Small intestine (tissue), 7 donors: Measurements from ENCODE around the gene PTGR3. TPM values are rescaled to one million over a fixed set of nuclear protein-coding genes. Genes with fewer than 3 reads are reported as not detected.
A peak's percentile ranks its signal among the peaks of the same experiment; 100 is the strongest.

Source experiments
- DNase-seq, 2 donors: peaks; one replicate each; pipeline versions ENCODE4 v3.0.0 to v3.0.0-alpha.2; 2013
- FAIRE-seq: peaks from 2 replicates; lab custom pipeline; 2012; peaks lifted over from hg19 to GRCh38; lab: Jason Lieb, UNC
- H3K27ac ChIP-seq, 3 donors: one replicate each; pipeline ENCODE4 v1.5.1; 2013; ENCODE audit warnings: low read length in 2 of 3, mild to moderate bottlenecking in 2 of 3, control low read depth in 1 of 3, inconsistent platforms in 1 of 3, low read depth in 1 of 3, moderate library complexity in 1 of 3
- H3K27me3 ChIP-seq, 3 donors: one replicate each; pipeline ENCODE4 v1.6.1; 2013; ENCODE audit warnings: low read length in 3 of 3, inconsistent platforms in 1 of 3; ENCODE audit not compliant: control insufficient read depth in 3 of 3, insufficient read depth in 3 of 3
- H3K36me3 ChIP-seq, 3 donors: one replicate each; pipeline ENCODE4 v1.6.1; 2013; ENCODE audit warnings: low read length in 3 of 3, inconsistent platforms in 1 of 3, low read depth in 1 of 3, mild to moderate bottlenecking in 1 of 3, moderate library complexity in 1 of 3; ENCODE audit not compliant: control insufficient read depth in 3 of 3, insufficient read depth in 2 of 3
- H3K4me1 ChIP-seq, 3 donors: one replicate each; pipeline ENCODE4 v1.6.1; 2013; ENCODE audit warnings: low read length in 2 of 3, inconsistent platforms in 1 of 3, low read depth in 1 of 3, mild to moderate bottlenecking in 1 of 3, moderate library complexity in 1 of 3; ENCODE audit not compliant: control insufficient read depth in 3 of 3, insufficient read depth in 2 of 3
- H3K4me3 ChIP-seq, 3 donors: one replicate each; pipeline ENCODE4 v1.5.1; 2013; ENCODE audit warnings: low read length in 3 of 3, control low read depth in 1 of 3, inconsistent platforms in 1 of 3, low read depth in 1 of 3, mild to moderate bottlenecking in 1 of 3, moderate library complexity in 1 of 3
- H3K9me3 ChIP-seq, 2 donors: one replicate each; pipeline ENCODE4 v1.6.1; 2013; ENCODE audit warnings: low read depth in 1 of 2, low read length in 1 of 2; ENCODE audit not compliant: control insufficient read depth in 2 of 2, insufficient read depth in 1 of 2
- WGBS, 3 donors: extraction: QIAGEN DNeasy Blood & Tissue Kit; methylation state at CpG; one replicate each; pipeline ENCODE4 v1.1.7; 2013; 5-methylcytosine and 5-hydroxymethylcytosine counted together
- polyA plus RNA-seq, 4 donors: library from polyadenylated mRNA; stranded (reverse) in 3 of 4; unstranded in 1 of 4; fragments of 200-250 nt in 3 of 4; fragments of 120-200 nt in 1 of 4; gene quantifications; one replicate each; pipeline versions ENCODE4 v1.2.1 to v1.2.3, GENCODE V29; 2013
- donor health status: healthy with polysubstance abuse.
- donor health status: control.
- donor health status: control.
- donor health status: Bipolar disorder and iron deficiency.
- donor health status: healthy.

Gene PTGR3
- polyA plus RNA-seq, 4 donors: 11.6 to 49.7 (median 22.1) TPM

DNA sequence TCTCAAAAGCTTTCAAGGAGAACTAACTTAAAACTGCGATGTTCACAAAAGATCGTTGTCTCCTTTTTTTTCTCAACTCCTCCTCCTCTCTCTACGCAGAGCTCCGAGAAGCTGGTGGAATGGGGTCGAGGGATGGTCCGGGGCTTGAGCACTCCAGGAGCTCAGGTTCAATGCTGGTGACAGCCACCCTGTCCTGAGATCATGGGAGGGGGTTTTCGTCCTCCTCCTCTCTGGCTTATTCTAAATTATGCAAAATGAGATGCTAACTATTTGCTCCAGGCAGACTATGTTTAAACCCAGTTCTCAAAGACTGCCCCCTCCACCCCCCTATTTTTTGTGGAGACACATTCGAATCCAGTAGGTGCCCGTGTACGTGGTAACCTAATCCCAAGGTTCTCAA is 13.5 kb upstream of the PTGR3 start:
- H3K27me3 ChIP-seq: no peaks in the 10 kb centered on the region
- peaks cover 17 to 83% (median 29%) of the 10 kb centered on the region in 3 donors for H3K4me1 ChIP-seq
- no peak overlapping the region for H3K4me3 ChIP-seq
- no peaks in the 10 kb centered on the region for H3K9me3 ChIP-seq
- FAIRE-seq (no peak), DNase-seq (no peak)
- peak overlapping the region in 2 of 3 donors; percentile 8 for H3K27ac ChIP-seq
- WGBS, 3 donors: 82 to 92% (median 86%) methylated on average over 10 of the region's 10 CpGs
- H3K36me3 ChIP-seq: peaks cover 0 to 9% (median 0%) of the 10 kb centered on the region in 3 donors

DNA sequence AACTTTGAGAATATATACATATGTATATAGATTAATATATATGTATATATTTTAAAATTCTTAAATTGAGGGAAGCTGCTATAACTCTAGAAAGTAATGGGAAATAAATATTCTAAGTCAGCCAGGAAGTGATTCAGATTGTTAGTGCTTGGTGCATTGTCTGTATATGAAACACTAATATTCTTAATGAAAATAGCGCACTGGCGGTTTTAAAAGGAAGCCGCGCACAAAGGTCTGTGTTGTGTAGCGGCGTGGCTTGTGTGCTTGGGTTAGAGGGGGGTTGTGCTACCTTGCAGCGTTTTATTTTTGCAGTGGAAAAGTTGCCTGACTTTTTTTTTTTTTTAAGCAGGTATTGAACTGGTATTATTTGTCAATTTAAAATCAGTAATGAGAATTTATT is 13.0 kb upstream of the PTGR3 start:
- Histone ChIP-seq H3K4me3 (no peak overlapping the region), H3K36me3 (peaks cover 0 to 9% (median 0%) of the 10 kb centered on the region in 3 donors), H3K27ac (peak overlapping the region in 1 of 3 donors; percentile 92), H3K4me1 (peaks cover 19 to 84% (median 27%) of the 10 kb centered on the region in 3 donors), H3K27me3 (no peaks in the 10 kb centered on the region), H3K9me3 (no peaks in the 10 kb centered on the region)
- FAIRE-seq: no peak
- DNase-seq: no peak
- WGBS, 3 donors: 69 to 81% (median 77%) methylated on average over 7 of the region's 7 CpGs

DNA sequence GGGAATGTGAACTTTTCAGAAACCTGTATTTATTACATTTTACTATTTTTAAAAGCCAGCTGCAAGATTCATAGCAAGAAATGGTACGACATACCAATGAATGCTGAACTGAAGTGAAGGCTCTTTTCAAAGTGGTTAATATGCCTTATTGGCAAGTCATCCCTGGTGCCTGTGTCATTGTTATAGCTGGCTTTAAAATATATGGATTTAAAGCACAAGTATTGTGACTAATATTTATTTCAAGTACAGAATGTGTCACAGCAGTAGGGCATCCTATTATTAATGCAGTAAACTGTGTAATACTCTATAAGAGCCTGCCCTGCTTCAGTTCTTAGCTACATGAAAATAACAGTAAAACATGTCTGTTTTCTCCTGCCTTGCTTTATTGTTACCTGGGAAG is 12.5 kb upstream of the PTGR3 start:
- Histone ChIP-seq H3K9me3 (no peaks in the 10 kb centered on the region), H3K36me3 (peaks cover 0 to 9% (median 0%) of the 10 kb centered on the region in 3 donors), H3K4me1 (peaks cover 18 to 84% (median 29%) of the 10 kb centered on the region in 3 donors), H3K27ac (peak overlapping the region in 1 of 3 donors; percentile 92), H3K4me3 (no peak overlapping the region), H3K27me3 (no peaks in the 10 kb centered on the region)
- no peak for DNase-seq
- no peak for FAIRE-seq
- WGBS, 3 donors: 74 to 97% (median 78%) methylated on average over 1 of the region's 1 CpG

DNA sequence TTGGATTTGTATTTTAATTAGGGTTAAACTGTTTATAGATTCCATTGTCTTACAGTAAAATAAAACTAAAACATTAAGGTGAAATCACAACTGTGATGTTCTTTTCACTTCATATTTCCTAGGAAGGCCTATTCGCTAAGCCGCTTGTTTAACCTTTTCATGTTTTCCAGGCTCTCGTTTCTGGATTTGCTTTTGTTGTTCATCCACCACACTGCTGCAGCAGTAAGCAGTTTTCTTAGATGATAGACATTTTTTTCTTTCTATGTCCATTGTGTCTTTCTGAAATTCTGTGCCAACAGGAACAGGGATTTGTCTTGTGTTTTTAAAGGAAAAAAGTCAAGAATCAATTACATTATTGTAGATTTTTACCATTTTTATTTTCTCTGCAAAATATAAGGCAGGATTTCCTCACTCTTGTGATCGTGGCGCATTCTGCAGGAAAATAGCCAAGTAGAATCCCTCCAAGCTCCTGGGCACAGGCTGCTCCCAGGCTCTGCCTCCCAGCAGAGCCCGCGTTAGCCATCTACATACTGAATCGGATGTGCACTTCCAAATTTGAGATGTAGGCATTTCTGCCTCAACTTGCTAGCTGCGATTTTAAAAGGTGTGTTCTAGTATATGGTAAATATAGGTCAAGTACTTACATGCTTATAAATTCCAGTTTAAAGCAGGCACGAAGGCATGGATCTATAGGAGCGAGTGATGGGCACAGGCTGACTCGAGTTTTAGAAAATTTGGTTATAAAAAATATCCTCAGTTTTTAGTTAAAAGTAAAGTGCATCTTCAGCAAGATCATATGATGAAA is 11.8 kb upstream of the PTGR3 start:
- no peak for DNase-seq
- FAIRE-seq: no peak
- Histone ChIP-seq H3K27ac (peak overlapping the region in 2 of 3 donors; percentile 29 to 92), H3K4me3 (no peak overlapping the region), H3K36me3 (peaks cover 0 to 9% (median 0%) of the 10 kb centered on the region in 3 donors), H3K9me3 (no peaks in the 10 kb centered on the region), H3K27me3 (no peaks in the 10 kb centered on the region), H3K4me1 (peaks cover 19 to 84% (median 24%) of the 10 kb centered on the region in 3 donors)
- 84 to 87% (median 87%) methylated on average over 12 of the region's 12 CpGs for WGBS, 3 donors

DNA sequence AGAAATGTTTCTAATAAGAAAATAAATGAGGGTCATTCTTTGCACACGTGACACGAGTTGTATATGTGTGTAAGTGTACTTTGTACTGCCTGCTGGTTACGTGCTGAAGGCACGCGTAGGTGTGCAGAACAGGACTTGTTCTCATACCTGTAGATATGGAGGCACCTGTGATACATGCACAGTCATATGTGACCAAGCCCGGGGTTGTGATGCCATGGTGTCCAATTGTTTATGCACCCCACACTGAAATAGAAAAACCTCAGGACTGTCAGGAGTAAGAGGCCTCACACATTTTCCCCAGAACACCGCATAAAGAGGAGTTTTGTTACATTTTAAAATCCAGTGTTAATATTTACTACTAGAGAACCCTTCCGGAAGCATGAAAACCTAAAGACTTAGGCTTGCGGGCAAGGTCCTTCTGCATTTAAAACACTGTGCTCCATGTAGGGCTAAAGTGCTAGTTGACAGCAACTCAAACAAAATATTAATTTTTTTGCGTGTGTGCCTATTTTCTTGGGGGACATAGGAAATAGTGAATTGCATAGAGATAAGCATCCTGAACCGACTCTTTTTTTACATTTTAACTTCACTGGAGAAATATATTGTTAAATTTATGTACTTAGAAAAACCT is 10.9 kb upstream of the PTGR3 start:
- Histone ChIP-seq H3K27ac (peak overlapping the region; percentile 22 to 92 (median 22)), H3K4me1 (peaks cover 20 to 87% (median 23%) of the 10 kb centered on the region in 3 donors), H3K4me3 (no peak overlapping the region), H3K27me3 (no peaks in the 10 kb centered on the region), H3K36me3 (peaks cover 0 to 5% (median 0%) of the 10 kb centered on the region in 3 donors), H3K9me3 (no peaks in the 10 kb centered on the region)
- no peak for FAIRE-seq
- WGBS, 3 donors: 20 to 60% (median 37%) methylated on average over 11 of the region's 11 CpGs
- peak; percentile 81 to 87 for DNase-seq

DNA sequence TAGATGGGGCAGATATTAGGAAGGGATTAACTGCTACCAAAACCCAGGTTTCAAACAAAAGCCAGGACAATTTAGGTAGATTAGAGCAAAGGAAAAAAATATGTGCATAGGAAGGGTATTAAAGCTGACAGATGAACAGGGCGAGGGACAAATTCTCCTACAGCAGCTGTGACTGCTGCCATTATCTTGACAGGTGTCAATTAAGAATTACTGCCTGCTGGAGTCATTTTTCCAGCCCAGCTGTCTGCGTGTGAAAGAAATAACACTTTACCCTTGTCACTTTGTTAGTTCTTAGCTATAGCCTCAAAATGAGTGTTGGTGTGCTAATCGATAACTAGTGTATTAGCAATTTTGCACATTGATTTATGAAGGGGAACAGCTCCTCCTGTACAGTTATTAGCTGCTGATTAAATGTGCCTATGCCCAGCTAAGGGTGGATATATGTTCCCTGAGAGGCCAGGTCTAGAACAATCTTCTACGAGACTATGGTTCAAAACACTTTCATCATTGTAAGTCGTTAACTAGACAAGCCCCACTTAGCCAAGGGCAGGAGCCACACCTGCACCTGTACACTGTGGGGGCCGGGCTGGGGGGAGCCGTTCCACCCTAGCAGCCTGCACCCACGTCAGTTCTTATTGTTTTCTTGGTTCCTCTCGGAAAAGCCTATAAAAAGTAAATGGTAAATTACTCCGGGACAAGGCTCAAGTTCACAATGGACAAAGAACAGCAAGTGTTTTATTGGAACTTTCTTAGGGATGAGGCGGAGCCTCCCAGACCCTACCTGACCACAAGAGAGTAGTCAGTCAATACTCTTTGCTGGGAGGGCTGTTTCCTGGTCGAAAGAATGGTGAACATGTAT is 9.4 kb upstream of the PTGR3 start:
- peaks cover 20 to 87% (median 24%) of the 10 kb centered on the region in 3 donors for H3K4me1 ChIP-seq

DNA sequence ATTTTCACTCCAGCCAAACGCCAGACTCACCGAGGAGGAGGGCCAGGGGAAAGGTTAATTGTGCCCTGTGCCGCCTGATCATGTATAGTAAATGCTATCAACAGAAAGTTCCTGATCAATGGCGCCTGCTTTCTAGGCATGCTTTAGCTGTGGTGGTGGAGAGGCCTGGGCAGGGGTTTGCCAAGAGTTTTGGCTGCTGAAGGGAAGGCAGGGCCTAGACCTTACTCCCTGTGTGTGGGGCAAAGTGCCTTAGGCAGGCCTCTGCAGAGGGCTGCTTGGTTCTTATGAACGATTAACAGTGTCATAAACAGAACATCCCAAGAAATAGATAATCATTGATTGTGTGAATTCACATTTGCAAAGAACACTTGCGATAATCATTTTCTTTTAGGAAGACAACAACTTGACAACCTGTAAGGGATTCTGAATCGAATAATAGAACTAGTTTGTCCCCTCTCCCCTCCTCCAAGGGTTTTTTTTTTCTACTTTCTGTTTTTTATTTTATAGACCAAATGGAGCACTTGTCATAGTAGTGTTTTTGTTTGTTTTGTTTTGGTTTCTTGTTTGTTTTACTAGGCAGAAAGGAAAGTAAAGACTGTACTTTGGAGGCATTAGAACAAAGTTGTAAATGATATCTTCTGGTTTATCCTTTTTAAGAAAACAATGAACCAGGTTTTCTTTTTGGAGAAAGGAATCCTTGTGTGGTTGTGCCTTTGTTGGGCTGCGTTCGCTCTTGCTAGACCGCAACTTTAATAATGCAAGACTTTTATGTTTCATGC is 8.2 kb upstream of the PTGR3 start:
- H3K4me1 ChIP-seq: peaks cover 20 to 80% (median 26%) of the 10 kb centered on the region in 3 donors
- no peaks in the 10 kb centered on the region for H3K9me3 ChIP-seq

More for the DNA sequence above, 9.4 kb upstream of the PTGR3 start:
- H3K4me3 ChIP-seq: no peak overlapping the region
- DNase-seq (peak; percentile 25 to 81), FAIRE-seq (no peak)
- H3K27ac ChIP-seq: peak overlapping the region; percentile 35 to 92 (median 63)
- H3K9me3 ChIP-seq: no peaks in the 10 kb centered on the region
- 23 to 62% (median 38%) methylated on average over 12 of the region's 12 CpGs for WGBS, 3 donors
- no peaks in the 10 kb centered on the region for H3K27me3 ChIP-seq
- peaks cover 0 to 5% (median 0%) of the 10 kb centered on the region in 3 donors for H3K36me3 ChIP-seq

More for the DNA sequence above, 8.2 kb upstream of the PTGR3 start:
- 56 to 83% (median 61%) methylated on average over 10 of the region's 10 CpGs for WGBS, 3 donors
- FAIRE-seq (no peak), DNase-seq (peak; percentile 49 to 70)
- Histone ChIP-seq H3K27ac (peak overlapping the region; percentile 66 to 92 (median 91)), H3K27me3 (no peaks in the 10 kb centered on the region), H3K36me3 (peaks cover 0 to 2% (median 0%) of the 10 kb centered on the region in 3 donors), H3K4me3 (no peak overlapping the region)
